GM21619 (cell line): ENCODE measurements around the gene CAMK2A.

Experiments used
- ATAC-seq: cut with Tn5 transposase; IDR thresholded peaks from one replicate; pipeline ENCODE4 v1.9.1; 2021; ENCODE audit not compliant: unreplicated experiment

The CAMK2A gene

GRCh38 chr5:150317048-150318003, 27.8 kb upstream of the CAMK2A start:
- ATAC-seq, result no peak

DNA sequence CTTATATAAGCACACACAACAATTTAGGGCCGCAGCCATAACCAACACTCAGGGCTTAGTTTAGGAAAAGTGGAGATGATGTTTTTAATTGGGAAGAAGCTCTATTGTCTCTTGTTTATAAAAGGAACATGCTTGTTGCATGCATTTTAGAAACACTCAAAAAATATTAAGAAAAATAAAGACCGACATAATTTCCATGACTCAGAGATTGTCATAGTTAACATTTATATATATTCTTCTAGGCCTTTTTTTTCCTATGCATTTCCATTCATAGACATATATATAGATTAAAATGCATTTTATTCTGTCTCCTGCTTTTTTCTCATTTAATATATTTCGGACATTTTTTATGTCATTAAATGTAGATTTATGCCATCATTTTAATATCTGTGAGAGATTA, 26.7 kb upstream of the CAMK2A start:
- no peak for ATAC-seq

DNA sequence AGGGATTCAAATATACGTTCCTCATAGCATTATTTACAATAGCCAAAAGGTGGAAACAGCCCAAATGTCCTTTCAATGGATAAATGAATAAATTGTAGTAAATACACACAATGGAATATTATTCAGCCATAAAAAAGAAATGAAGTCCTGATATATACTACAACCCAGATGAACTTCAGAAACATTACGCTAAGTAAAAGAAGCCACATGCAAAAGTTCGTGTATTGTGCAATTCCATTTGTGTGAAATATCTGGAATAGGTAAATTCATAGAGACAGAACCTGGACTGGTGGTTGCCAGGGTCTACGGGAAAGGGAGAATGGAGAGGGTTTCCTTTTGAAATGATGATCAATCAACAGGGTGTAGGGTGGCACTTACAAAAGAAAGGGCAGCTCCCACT, 25.7 kb upstream of the CAMK2A start:
- no peak for ATAC-seq

DNA sequence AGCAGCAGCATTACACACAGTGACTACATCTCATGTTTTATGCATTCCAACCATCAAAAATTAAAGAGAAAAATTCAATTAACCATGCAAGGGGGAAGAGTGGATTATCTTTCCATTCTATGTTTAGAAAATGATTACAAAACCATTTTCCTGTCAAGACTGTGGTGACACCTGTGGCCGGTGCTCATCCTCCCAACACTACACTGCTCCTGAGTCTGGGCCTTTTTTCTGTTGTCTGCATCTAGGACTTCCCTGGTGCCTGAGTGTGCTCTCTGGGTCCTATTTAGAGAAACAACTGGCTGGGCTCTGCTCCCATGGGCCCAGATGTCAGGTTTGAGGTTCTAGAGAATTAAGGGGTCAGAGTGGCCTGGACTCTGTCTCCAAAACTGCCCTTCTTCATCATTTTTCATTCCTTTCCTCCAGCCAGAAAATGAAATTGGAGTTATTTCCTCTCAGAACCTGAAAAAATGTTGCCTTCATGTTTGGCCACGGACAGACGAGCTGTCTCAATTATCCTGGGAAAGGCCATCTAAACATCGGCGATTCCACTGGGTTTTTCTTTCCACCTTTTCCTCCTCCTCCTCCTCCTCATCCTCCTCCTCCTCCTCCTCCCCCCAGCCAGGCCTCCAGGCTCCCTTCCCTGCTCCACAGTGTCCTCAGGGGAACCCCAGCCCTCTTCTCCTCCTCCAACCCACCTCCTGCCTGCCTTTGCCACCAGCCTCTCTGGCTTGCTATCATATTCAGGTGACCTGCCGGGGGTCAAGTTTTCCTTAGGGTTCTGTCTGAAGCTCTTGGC, 24.5 kb upstream of the CAMK2A start:
- ATAC-seq, result no peak

- no peak for ATAC-seq
Measured at GRCh38 chr5:150313501-150313900, 23.9 kb upstream of the CAMK2A start.

DNA sequence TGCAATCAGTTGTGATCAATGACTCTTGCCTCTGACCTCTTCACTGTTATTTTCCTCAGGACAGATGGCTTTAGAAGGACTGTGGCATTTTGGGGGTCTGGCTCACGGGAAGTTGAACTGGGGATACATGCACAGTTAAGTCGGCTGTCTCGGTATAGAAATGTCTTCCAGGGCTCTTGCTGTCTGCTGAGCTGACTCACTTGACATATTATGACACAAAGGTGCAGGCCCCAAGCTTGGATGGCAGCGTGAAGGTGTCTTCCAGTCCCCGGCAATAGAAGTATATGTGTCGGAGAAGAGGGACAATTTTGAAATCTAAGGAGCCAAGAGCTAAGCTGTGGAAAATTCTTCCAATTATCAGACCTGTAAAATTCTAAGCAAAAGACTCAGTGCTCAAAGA, 22.9 kb upstream of the CAMK2A start:
- no peak for ATAC-seq

GRCh38 chr5:150311015-150311692, 21.6 kb upstream of the CAMK2A start:
- no peak for ATAC-seq

GRCh38 chr5:150310246-150310645, 20.7 kb upstream of the CAMK2A start:
- no peak for ATAC-seq

GRCh38 chr5:150309886-150310239, 20.3 kb upstream of the CAMK2A start:
- ATAC-seq, result no peak

DNA sequence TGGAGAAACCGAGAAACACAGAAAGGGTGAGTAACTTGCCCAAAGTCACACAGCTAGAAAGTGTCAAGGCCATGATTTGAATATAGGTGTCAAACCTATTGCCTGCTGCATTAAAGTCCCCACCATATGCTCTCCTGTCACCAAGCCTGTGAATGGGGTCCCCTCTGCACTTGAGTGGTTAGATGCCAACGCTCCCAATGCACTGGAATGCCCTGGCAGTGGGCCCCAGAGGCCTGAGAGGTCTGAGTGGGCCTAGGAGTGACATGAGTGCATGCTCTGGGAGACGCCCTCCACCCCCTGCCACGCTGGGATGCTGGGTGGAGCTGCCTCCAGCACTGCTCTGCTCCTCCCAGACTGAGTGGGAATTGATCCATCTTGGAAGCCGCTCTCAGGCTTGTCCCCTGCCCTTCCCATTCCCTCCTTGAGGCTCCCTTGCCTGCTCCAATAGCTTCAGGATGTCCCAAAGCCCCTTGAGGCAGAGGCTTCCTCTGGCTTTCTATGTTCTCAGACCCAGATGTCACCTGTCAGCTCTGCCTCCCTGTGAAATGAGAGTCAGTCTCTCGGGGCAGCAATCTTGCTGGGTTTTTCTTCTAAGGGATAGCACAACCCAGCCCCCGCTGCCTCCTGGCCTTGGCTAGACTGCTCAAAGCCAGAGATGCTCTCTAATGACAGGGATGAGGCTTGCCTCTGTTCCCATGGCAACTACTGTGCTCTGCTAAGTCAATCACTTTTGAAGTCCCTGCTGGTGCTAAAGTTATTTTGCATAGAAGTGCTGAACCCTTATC, 19.7 kb upstream of the CAMK2A start:
- no peak for ATAC-seq

DNA sequence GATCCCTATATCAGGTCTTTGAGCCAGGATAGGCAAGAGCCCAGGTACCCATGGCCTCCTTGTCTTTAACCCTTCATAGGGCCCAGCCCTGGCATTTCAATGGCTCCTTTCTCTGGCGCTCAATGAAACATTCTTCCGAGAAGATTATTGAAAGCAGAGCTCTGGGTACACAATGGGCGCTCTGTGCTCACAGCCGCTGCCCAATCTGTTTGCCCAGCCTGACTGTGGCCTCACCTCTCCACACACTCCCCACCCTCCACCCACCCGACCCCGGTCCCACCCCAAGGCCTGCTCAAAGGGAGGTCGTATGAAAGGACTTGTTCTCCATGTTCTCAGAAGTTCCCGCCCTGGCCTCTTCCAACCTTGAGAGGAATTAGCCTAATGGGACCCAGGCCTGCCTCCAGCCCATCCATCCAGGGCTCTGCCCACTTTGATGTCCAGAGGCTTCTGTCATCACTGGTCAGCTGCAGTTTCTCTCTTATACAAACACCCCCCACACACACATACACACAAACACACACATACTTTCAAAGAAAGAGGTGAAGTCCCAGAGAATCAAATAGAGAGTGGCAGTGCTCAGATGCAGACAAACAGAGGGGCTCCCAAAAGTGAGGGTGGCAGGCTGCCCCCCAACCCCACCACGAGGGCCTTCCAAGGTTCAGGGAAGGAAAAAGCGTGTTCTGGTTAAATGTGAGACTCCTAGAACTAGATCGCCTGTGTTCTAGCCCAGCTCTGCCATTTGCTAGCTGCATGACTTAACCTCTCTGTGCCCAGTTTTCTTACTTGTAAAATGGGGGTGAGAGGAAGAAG, 18.2 kb upstream of the CAMK2A start:
- ATAC-seq, result no peak

GRCh38 chr5:150306775-150307174, 17.2 kb upstream of the CAMK2A start:
- ATAC-seq, result no peak

- ATAC-seq, result no peak
Measured at GRCh38 chr5:150305557-150305956, 16.0 kb upstream of the CAMK2A start.

DNA sequence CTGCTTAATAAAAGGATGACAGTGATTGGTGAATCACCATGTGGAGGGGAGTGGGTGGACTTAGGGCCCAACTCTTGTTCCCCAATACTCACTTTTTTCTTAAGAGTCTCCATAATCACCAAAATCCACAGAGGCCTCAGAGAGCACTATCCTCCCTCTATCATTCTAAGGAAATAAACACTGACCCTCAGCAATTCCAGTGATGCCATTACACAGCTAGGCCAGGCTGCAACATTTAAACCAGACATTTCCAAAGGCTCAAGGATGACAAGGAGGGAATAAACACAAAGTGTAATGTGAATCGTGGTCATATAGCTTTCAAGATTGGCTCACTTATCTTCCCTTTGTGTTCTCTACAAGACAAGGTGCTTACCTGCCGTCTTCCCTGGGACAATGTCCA, 15.5 kb upstream of the CAMK2A start:
- no peak for ATAC-seq

GRCh38 chr5:150304481-150305081, 15.0 kb upstream of the CAMK2A start:
- ATAC-seq, result no peak

DNA sequence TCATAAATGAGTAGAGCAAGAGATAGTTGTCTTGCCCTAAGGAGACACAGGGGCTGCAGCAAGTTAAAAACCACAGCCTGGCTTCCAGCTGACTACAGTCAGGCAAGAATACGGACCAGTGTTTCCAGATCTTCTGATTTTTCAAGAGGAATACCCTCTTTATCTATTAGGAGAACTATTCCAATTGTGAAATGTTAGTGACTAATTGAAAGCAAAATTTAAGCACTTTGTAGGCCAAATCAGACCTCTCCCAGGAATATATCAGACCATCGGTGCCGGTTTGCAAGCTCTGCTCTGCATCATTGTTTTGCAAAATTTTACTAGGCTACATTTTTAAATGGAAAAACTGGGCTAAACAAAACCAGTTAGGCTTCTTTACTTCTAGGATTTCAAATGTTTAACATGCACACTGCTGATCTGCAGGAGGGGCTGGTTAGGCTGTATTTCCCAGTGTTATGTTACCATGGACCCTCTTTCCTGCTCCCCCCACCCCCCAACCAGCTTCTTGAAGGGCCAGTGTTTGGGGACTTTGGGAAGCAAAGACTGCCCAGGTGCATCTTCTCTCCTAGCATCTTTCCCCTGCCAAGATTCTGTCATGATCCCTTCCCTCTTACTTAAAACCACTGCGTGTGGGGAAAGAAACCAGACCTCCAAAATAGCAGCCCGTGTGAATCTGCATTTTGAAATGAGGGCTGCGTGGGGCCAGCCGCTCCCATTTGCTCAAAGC, 14.2 kb upstream of the CAMK2A start:
- no peak for ATAC-seq

DNA sequence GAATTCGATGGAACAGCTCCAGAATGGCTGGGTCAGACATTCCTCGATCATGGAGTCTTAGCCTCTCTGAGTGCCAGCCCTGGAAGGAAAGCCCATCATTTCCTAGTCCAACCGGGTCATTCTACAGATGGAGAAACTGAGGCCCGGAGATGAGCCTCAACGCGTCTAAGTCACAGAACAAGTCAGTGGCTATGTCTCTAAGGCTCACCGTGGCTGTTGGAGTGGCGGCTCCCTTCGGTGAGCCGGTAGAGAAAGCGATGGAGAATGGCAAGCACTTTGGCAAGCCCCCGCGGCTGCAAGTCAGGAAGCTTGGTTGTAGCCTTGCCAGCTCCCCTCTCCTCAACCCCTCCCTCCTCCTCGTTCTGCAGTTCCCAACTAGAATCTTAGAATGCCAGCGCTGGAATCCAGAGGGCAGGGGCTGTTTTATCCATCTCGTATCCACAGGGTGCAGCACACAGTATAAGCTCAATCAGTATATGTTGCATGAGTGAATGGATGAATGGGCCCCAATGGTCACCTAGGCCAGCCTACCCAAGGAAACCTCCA, 13.6 kb upstream of the CAMK2A start:
- no peak for ATAC-seq

DNA sequence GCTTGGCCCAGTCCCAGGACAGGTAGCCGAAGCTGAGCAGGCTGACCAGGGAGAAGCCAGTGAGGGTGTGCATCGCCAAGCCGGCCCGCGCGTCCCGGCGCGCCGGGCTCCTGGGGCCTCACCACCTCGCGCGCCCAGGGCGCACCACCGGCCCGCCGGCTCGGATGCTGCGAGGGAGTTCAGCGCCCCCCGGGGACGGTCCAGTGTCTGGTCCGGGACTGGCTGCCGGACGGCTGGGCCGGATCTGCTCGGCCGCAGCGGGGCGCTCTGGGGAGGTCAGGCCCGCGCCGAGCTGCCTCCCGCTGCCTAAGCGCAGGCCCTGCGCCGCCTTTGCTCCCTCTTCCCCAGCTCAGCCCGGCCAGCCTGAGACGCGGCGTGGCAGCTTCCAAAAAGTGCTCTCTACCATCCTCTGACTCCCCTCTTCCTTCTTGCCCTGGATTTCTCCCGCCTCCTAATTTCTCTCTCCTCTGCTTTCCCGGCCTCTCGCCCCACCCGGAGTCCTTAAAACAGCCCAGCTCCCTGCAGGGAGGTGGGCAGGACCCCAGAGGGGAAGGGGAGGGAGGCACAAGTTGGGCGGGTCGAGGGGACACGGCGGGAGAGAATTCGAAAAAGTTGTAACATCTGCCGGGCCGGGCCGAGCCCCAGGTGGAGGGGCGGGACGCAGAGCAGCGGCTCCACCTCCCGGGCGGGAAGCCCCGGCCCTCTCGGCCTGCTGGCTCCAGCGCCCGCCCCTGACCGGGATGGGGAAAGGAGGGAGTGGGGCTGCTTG, 12.9 kb upstream of the CAMK2A start, which contains the start of gene ARSI:
Gene ARSI, minus strand, starts transcription at position 605 of the 769 bp plus-strand sequence. Its CDS starts 532 bp downstream, at position 73.
- no peak for ATAC-seq
